Measurements from ENCODE around the gene GSE1.

Gene GSE1

DNA sequence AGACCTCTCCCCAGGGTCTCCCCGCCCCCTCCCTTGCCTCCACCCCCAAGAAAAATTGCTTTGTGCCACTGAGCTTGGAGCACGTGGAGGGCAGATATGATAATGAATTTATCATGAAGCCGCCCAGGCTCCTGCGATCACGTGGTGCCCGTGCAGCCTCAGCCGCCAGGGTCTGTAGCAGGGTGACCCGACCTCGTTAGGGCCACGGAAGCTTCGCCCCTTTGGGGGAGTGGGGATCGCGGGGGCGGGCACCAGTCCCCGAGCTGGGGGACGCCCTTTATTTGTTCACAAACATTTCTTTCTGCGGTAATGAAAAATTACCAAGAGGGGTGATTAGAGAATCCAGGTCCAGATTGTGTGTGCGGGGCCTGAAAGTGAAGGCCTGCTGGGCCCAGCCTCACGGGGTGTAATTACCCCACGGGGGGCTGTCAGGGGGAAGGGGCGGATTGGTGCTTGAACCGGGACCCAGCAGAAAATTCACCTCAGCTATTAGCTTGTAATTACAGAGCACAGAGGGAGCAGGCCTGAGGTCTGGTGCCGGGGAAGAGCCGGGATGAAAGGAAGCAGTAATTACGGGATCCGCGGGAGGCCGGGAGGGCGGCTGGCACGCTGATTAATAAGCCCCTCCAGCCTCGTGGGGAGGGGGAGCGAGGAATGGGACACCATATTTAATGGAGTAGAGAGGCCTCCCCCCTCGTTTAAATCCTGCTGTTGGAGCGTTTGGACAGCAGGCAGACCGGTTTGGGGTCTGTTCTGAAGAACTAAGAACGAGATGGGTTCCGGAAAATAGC lies 13.3 kb downstream of the GSE1 start:
- peaks cover 15% of the 10 kb centered on the region for H3K36me3 ChIP-seq (ENCODE audit: control insufficient read depth, insufficient read depth, low read length, severe bottlenecking)
- H3K4me1 ChIP-seq (ENCODE audit: control insufficient read depth, insufficient read depth, low read length) = no peaks in the 10 kb centered on the region
- H3K27me3 ChIP-seq (replicated peaks; ENCODE audit: control insufficient read depth, insufficient read depth, low read length) = no peaks in the 10 kb centered on the region
- no peak for DNase-seq (ENCODE audit: low read depth)
- H3K4me3 ChIP-seq (ENCODE audit: low read length) = no peak overlapping the region
- H3K9ac ChIP-seq (ENCODE audit: low read length) = no peak overlapping the region
- H3K9me3 ChIP-seq (ENCODE audit: control insufficient read depth, low read length) = peaks cover 9% of the 10 kb centered on the region

GRCh38 chr16:85627089-85627488 lies 14.0 kb downstream of the GSE1 start:
- Histone ChIP-seq H3K36me3 (ENCODE audit: control insufficient read depth, insufficient read depth, low read length, severe bottlenecking) (peaks cover 15% of the 10 kb centered on the region), H3K9ac (ENCODE audit: low read length) (no peak overlapping the region), H3K4me1 (ENCODE audit: control insufficient read depth, insufficient read depth, low read length) (no peaks in the 10 kb centered on the region), H3K9me3 (ENCODE audit: control insufficient read depth, low read length) (peaks cover 9% of the 10 kb centered on the region), H3K4me3 (ENCODE audit: low read length) (no peak overlapping the region), H3K27me3 (replicated peaks; ENCODE audit: control insufficient read depth, insufficient read depth, low read length) (no peaks in the 10 kb centered on the region)
- no peak for DNase-seq (ENCODE audit: low read depth)

DNA sequence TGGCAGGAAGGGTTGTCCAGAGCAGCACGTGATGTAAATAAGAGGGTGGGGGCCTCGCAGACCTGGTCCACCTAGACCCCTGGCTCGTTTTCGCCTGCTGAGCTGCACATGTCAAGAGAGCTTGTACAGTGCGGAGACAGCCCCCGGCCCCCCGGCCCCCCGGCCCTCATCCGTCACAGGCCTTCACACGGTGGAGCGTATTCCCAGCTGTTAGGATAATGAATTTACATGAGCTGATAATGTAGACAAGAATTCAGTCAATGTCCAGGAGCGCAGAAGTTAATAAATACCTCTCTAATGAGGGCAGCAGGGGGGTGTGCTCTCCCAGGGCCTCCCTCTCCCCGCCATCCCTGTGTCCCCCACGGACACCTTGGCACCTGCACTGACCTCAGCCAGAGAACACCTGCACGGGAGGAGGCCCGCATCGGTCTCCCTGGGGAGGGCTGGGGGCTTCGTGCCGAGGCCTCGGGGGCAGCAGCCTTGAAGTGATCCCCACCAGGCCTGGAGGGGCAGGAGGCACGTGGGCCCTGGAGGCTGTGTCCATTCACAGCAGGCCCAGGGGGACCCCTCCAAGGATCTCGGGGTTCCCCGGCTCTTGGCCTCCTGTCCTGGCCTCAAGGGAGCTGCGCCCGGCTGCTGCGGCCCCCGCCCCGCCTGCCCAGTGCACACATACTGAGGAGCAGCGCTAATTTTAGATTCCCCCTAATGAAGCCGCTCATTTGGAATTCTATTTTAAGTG lies 14.6 kb downstream of the GSE1 start:
- Histone ChIP-seq H3K36me3 (ENCODE audit: control insufficient read depth, insufficient read depth, low read length, severe bottlenecking) (peaks cover 15% of the 10 kb centered on the region), H3K4me3 (ENCODE audit: low read length) (no peak overlapping the region), H3K4me1 (ENCODE audit: control insufficient read depth, insufficient read depth, low read length) (no peaks in the 10 kb centered on the region), H3K9me3 (ENCODE audit: control insufficient read depth, low read length) (peaks cover 9% of the 10 kb centered on the region), H3K27me3 (replicated peaks; ENCODE audit: control insufficient read depth, insufficient read depth, low read length) (no peaks in the 10 kb centered on the region), H3K9ac (ENCODE audit: low read length) (no peak overlapping the region)
- DNase-seq (ENCODE audit: low read depth) = no peak

- Histone ChIP-seq H3K9me3 (ENCODE audit: control insufficient read depth, low read length) (peaks cover 9% of the 10 kb centered on the region), H3K4me1 (ENCODE audit: control insufficient read depth, insufficient read depth, low read length) (no peaks in the 10 kb centered on the region), H3K27me3 (replicated peaks; ENCODE audit: control insufficient read depth, insufficient read depth, low read length) (no peaks in the 10 kb centered on the region), H3K9ac (ENCODE audit: low read length) (no peak overlapping the region), H3K36me3 (ENCODE audit: control insufficient read depth, insufficient read depth, low read length, severe bottlenecking) (peaks cover 15% of the 10 kb centered on the region), H3K4me3 (ENCODE audit: low read length) (no peak overlapping the region)
- no peak for DNase-seq (ENCODE audit: low read depth)
Observed at GRCh38 chr16:85628265-85628556, 15.1 kb downstream of the GSE1 start.

DNA sequence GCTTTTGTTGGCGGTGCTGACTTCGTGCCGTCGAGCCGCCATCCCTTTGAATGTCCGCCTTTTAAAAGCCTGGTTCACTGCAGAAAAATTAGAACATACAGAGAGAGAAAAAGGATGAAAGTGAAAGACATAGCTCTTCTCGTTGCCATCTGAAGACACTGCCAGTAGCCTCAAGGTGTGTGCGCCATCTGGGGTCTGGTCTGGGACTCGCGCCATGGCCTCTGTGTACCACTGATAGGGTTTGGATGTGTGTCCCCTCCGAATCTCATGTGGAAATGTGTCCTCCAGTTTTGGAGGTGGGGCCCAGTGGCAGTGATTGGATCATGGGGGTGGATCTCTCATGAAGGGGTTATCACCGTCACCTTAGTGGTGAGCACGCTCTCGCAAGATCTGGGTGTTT lies 15.5 kb downstream of the GSE1 start:
- H3K9me3 ChIP-seq (ENCODE audit: control insufficient read depth, low read length) = peaks cover 9% of the 10 kb centered on the region
- no peaks in the 10 kb centered on the region for H3K27me3 ChIP-seq (replicated peaks; ENCODE audit: control insufficient read depth, insufficient read depth, low read length)
- no peak for DNase-seq (ENCODE audit: low read depth)
- H3K4me3 ChIP-seq (ENCODE audit: low read length) = no peak overlapping the region
- peaks cover 15% of the 10 kb centered on the region for H3K36me3 ChIP-seq (ENCODE audit: control insufficient read depth, insufficient read depth, low read length, severe bottlenecking)
- H3K4me1 ChIP-seq (ENCODE audit: control insufficient read depth, insufficient read depth, low read length) = no peaks in the 10 kb centered on the region
- no peak overlapping the region for H3K9ac ChIP-seq (ENCODE audit: low read length)

- Histone ChIP-seq H3K9ac (ENCODE audit: low read length) (no peak overlapping the region), H3K9me3 (ENCODE audit: control insufficient read depth, low read length) (peaks cover 9% of the 10 kb centered on the region), H3K4me3 (ENCODE audit: low read length) (no peak overlapping the region), H3K36me3 (ENCODE audit: control insufficient read depth, insufficient read depth, low read length, severe bottlenecking) (peaks cover 15% of the 10 kb centered on the region), H3K4me1 (ENCODE audit: control insufficient read depth, insufficient read depth, low read length) (no peaks in the 10 kb centered on the region), H3K27me3 (replicated peaks; ENCODE audit: control insufficient read depth, insufficient read depth, low read length) (no peaks in the 10 kb centered on the region)
- DNase-seq (ENCODE audit: low read depth) = no peak
Observed at GRCh38 chr16:85629326-85629725, 16.2 kb downstream of the GSE1 start.

DNA sequence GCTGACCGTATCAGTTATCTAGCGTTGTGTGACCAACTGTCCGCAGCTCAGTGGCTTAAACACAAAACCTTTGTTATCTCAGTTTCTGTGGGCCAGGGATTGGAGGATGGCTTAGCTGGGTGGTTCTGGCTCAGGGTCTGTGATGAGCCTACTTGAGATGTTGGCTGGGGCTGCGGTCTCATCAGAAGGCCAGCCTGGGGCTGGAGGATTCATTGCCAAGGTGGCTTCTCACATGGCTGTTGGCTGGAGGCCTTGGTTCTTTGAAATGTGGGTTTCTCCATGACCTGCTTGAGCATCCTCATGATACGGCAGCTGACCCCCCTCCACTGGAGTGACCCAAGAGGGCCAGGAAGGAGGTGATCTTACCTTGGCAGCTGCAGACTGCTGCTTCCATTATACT lies 16.7 kb downstream of the GSE1 start:
- DNase-seq (ENCODE audit: low read depth) = no peak
- H3K9ac ChIP-seq (ENCODE audit: low read length) = no peak overlapping the region
- H3K4me3 ChIP-seq (ENCODE audit: low read length) = no peak overlapping the region
- peaks cover 9% of the 10 kb centered on the region for H3K9me3 ChIP-seq (ENCODE audit: control insufficient read depth, low read length)
- H3K4me1 ChIP-seq (ENCODE audit: control insufficient read depth, insufficient read depth, low read length) = no peaks in the 10 kb centered on the region
- peaks cover 15% of the 10 kb centered on the region for H3K36me3 ChIP-seq (ENCODE audit: control insufficient read depth, insufficient read depth, low read length, severe bottlenecking)
- no peaks in the 10 kb centered on the region for H3K27me3 ChIP-seq (replicated peaks; ENCODE audit: control insufficient read depth, insufficient read depth, low read length)

DNA sequence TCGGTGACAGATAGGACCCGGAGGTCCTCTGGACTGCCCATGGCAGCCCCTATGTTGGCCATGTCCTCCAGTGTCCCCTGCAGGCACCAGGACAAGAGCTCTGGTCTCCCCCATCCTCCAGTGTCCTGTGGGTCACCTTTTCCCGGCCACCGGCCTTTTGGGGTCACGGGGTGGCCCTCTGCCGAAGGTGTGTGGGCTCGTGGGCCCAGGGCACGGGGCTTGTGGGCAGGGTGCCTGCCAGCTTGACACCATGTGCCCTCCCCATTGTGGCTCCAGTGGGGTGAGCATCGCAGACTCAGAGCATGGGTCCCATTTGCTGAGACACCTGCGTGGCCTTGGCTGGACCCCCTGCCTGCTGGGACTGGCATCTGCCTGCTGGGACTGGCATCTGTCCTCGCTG lies 18.1 kb downstream of the GSE1 start:
- Histone ChIP-seq H3K36me3 (ENCODE audit: control insufficient read depth, insufficient read depth, low read length, severe bottlenecking) (peaks cover 10% of the 10 kb centered on the region), H3K9ac (ENCODE audit: low read length) (no peak overlapping the region), H3K27me3 (replicated peaks; ENCODE audit: control insufficient read depth, insufficient read depth, low read length) (no peaks in the 10 kb centered on the region), H3K4me3 (ENCODE audit: low read length) (no peak overlapping the region), H3K4me1 (ENCODE audit: control insufficient read depth, insufficient read depth, low read length) (no peaks in the 10 kb centered on the region), H3K9me3 (ENCODE audit: control insufficient read depth, low read length) (peaks cover 9% of the 10 kb centered on the region)
- DNase-seq (ENCODE audit: low read depth) = no peak

GRCh38 chr16:85631802-85632393 lies 18.8 kb downstream of the GSE1 start:
- Histone ChIP-seq H3K27me3 (replicated peaks; ENCODE audit: control insufficient read depth, insufficient read depth, low read length) (no peaks in the 10 kb centered on the region), H3K9me3 (ENCODE audit: control insufficient read depth, low read length) (peaks cover 9% of the 10 kb centered on the region), H3K4me3 (ENCODE audit: low read length) (no peak overlapping the region), H3K4me1 (ENCODE audit: control insufficient read depth, insufficient read depth, low read length) (no peaks in the 10 kb centered on the region), H3K36me3 (ENCODE audit: control insufficient read depth, insufficient read depth, low read length, severe bottlenecking) (peaks cover 10% of the 10 kb centered on the region), H3K9ac (ENCODE audit: low read length) (no peak overlapping the region)
- no peak for DNase-seq (ENCODE audit: low read depth)

GRCh38 chr16:85632709-85633437 lies 19.8 kb downstream of the GSE1 start:
- Histone ChIP-seq H3K4me1 (ENCODE audit: control insufficient read depth, insufficient read depth, low read length) (peaks cover under 1% of the 10 kb centered on the region), H3K4me3 (ENCODE audit: low read length) (no peak overlapping the region), H3K27me3 (replicated peaks; ENCODE audit: control insufficient read depth, insufficient read depth, low read length) (no peaks in the 10 kb centered on the region), H3K9me3 (ENCODE audit: control insufficient read depth, low read length) (peaks cover 9% of the 10 kb centered on the region), H3K9ac (ENCODE audit: low read length) (no peak overlapping the region), H3K36me3 (ENCODE audit: control insufficient read depth, insufficient read depth, low read length, severe bottlenecking) (peaks cover 10% of the 10 kb centered on the region)
- DNase-seq (ENCODE audit: low read depth) = no peak

- Histone ChIP-seq H3K27me3 (replicated peaks; ENCODE audit: control insufficient read depth, insufficient read depth, low read length) (no peaks in the 10 kb centered on the region), H3K36me3 (ENCODE audit: control insufficient read depth, insufficient read depth, low read length, severe bottlenecking) (peaks cover 14% of the 10 kb centered on the region), H3K4me1 (ENCODE audit: control insufficient read depth, insufficient read depth, low read length) (peaks cover 5% of the 10 kb centered on the region), H3K9me3 (ENCODE audit: control insufficient read depth, low read length) (peaks cover 9% of the 10 kb centered on the region), H3K9ac (ENCODE audit: low read length) (no peak overlapping the region), H3K4me3 (ENCODE audit: low read length) (no peak overlapping the region)
- no peak for DNase-seq (ENCODE audit: low read depth)
Observed at GRCh38 chr16:85633438-85633743, 20.3 kb downstream of the GSE1 start.

Data from adipocyte (in vitro differentiated cells).